Mesenteric fat pad (tissue), 1 donor: ENCODE results near the gene MKRN3. TPM values are rescaled to one million over a fixed set of nuclear protein-coding genes. Genes with fewer than 3 reads are reported as not detected.

Experiments used
- DNase-seq: peaks from one replicate; pipeline ENCODE4 v3.0.0-alpha.2; 2020; ENCODE audit warnings: low spot score
- long read RNA-seq: library from polyadenylated mRNA; unstranded; transcript quantifications from one replicate; pipeline ENCODE4 v2.0.0, GENCODE V29; 2020
- total RNA-seq: library from RNA; stranded (reverse); fragmentation: NEBNext Ultra II Directional; extraction: Animal tissue kit (Norgen Biotek cat#: 25700); gene quantifications from one replicate; pipeline ENCODE4 v1.2.1, GENCODE V29; 2021
- donor health status: DM: yes; HTN: yes; CAD: no.

The MKRN3 gene
- not detected for total RNA-seq
- long read RNA-seq: 0 reads

DNA sequence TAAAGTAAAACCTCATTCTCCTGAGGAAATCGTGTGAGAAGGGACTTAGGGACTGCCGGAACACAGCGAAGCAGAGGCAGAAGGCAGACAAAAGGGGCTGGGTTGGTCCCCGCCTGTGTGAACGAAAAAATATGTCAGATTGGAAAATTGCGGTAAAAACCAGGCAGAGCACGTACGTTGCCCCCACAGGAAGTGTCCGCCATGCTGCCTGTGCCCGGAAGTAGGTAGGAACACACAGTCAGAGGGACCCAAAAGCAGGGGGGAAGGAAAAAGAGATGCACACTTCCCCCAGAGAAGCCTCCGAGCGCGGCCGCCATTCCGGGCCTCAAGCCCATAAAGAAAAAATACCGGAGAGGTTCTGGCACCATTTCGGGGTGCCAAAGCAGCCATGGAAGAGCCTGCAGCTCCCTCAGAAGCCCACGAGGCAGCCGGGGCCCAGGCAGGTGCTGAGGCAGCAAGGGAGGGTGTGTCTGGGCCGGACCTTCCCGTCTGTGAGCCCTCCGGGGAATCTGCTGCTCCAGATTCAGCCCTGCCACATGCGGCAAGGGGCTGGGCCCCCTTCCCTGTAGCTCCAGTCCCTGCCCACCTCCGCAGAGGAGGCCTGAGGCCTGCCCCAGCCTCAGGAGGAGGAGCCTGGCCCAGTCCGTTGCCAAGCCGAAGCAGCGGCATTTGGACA lies at the start of gene MKRN3:
TSS of gene MKRN3 (plus strand) at position 280 of the 676 bp plus-strand sequence. CDS start at position 389, 109 bp downstream.
- no peak for DNase-seq

DNA sequence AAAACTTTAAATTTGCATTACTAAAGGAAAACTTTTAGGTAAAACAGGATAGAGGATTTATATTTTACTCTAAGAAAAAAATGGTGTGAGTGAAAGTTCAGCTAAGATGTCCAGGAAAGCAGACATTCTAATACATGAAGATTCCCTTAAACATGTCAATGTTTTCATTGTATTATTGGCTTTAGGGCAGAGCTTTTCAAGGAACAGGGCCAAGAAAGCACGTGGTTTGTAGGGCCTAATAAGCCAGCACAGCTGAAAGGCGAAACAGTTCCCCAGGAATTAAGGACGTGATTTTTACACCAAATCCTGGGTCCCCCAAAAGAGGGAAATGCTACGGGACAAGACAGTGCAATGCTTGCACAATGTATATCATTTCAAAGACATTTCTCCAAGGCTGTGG lies 48.6 kb upstream of the MKRN3 start:
- no peak for DNase-seq

DNA sequence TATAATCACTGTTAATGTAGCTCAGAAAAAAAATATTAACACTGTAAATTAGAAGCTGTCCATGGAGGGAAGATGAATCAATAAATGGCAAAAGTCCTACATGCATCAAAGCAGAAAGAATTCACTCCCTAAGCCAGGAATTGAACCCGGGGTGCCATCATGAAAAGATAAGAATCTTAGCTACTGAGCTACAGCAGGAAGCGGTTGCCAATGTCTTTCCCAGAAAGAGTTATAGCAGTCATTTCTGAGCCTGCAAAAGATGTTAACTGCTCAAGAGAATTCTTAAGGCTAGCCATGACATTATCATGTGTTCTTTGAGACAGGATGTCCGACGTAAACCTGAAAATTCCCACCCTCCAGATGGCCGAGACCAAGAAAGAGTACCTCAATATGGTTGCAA lies 47.4 kb upstream of the MKRN3 start:
- no peak for DNase-seq

DNA sequence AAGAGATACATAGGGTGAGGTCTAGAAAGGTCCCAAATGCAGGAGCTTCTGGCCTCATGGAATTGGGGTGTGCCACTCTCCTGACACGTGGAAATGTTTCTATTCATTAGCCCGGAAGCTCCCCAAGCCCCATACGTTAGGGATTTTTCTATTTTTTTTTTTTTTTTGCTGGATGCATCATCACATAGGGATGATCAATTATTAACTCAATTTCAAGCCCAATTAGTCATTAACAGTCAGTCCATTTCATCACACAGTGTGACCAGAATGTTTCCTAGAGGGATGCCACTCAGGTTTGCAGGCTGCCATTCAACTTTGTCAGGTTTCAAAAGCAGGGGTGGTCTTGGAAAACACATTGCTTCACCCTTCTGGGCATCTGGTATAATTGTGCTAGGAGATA lies 40.7 kb upstream of the MKRN3 start:
- DNase-seq: no peak

DNA sequence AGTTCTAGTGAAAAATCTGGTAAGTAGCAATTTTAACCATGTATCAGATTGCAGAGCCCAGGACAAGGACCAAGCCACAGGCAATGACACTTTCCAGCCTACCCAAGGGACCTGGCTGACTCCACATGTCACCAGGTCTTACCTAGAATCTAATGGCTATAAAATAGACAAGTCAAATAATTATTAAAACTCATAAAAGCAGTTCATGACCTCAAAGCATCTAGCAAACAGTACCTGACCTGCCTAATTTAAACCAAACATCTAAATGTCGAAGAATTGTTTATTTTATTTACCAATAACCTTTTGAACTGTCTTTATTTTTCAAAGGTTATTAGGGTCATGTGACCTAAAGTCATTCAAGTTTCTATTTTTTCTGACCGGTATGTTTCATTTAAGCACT lies 35.6 kb upstream of the MKRN3 start:
- DNase-seq: no peak

DNA sequence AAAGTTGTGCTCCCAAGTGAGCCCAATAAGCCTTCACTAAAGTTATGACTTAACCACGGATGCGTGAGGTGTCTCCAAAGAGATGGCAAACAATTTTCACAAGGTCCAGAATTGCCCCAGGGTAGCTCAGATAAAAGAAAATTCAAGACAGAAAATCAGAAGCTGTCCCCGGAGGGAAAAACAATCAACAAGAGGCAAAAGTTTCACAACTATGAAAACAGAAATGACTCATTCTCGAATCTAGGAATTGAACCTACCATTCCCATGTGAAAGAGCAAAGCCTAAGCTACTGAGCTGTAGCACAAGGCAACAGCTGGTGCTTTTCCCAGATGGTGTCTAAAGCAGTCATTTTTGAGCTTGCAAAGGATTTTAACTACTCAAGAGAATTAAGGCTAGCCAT lies 33.5 kb upstream of the MKRN3 start:
- DNase-seq: no peak

DNA sequence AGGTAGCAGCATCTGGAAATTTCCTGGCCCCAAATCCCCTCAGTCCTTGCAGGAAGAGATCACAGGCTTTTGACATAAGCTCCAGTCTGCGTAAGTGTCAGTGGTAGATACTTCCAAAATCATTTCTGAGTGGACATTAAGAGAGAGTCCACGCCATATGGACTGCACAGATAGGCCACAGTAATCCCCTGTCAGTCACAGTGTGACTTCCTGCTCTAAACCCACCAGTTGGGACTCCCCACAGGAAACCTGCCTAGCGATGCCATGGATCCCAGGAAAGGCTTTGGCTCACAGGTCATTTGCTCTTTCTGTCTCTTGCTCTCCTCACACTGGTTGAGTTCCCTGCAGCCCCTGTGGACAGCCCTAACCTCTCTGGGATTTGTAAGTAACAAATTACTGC lies 28.8 kb upstream of the MKRN3 start:
- no peak for DNase-seq

DNA sequence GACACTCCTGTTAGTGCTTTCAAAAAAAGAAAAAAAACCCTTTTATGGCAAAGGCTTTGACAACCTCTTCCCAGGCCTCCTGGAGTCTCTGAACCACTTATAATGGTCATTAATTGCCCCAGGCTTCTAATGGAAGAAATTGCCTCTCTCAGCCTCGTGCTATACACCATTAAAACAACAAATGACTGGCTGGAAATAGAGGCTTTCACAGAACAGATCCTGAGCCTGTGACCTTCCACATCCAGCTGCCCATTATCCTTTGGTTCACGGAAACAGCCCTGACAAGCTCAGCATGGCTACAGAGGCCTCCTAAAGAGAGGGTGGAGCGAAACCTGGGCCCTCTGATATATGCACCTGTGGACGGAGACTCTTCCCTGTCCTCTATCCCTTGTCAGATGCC lies 26.8 kb upstream of the MKRN3 start:
- DNase-seq: no peak

DNA sequence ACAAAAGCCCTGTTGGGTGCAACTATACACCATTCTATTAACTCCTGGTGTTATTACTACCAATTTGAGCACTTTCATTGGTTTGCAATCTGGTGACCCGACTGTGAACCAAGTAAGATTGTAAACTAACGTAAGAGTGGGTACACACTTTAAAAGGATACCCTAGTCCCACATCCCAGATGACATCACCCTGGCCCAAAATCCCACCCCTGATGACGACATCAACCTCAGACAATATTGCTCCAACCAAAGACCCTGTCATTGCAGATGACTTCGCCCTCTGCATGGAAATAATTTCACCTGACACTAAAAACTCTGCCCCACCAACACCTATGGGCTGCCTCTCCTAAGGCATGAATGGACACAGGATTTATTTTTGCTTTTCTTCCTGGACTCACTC lies 25.6 kb upstream of the MKRN3 start:
- DNase-seq: no peak

DNA sequence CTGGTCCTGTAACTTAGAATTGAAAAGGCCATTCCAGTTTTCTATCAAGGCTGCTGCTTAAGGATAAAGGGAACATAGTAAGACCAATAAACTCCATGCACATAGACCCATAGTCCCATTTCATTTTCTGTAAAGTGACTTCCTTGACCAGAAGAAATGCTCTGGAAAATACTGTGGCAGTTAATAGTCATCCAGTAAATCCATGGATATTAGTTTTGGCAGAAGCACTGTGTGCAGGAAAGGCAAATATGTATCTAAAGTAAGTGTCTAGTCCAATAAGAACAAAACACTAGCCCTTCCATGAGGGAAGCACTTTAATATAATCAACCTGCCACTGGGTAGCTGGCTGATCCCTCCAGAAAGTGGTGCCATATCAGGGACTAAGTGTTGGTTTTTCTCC lies 19.3 kb upstream of the MKRN3 start:
- no peak for DNase-seq

DNA sequence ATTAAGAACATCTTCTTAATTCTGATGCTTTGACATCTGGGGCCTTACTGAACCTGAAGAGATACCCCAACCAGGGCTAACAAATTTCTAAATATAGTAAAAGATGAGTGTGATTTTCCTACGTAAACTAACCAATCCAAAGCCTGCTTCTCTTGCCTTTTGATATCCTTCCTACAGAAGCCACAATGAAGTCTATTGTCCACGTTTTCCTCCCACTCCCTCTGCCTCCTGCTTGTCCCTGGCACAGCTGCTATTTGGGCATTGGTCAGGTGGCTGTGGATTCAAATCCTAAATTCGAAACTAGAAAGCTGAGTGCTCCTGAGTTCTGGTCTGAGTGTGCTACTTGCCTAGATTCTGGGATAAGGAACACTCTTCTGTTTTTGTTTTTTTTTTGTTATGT lies 17.4 kb upstream of the MKRN3 start:
- DNase-seq: no peak

DNA sequence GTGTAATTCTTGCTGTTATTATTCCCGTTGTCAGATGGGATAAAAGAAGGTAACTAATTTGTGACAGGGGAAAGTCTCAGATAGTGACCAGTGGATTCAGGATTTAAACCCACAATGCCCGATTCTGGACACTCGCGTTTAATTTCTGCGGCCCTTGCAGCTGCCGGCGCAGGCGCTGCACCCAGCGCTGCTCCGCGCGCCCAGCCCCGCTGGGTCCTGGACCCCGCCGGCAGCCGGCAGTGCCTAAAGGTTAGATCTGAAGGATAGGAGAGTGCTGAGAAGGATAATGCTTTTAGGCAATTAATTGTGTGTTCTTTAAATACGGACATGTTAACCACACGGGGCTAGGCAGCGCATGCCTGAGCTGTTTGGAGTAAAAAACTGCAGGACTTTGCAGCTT lies 3.6 kb upstream of the MKRN3 start:
- no peak for DNase-seq

DNA sequence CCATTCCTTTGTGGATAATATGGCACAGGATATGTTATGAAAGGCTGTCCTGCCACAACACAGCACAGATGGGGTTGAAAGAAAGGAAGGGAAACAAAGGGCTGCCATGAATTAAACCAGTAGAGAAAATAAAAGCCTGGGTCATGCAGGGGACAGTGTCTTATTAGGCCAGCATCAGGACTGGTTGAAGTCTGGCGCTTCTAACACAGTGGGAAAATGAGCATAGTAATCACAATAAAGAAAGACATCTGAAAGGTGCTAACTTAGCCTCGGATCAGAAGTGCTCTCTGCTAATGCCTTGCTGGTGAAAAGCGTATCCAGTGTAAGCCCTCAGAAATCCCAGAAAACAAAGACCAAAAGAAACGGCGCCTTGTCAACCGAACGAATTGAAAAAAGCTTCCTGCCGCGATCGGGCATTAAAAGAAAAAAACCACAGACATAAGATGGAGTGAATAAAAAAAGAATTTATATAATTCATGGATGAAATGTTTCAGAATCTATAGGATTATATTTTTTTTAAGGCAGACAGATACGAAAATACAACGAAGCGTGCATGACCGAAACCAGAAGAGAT lies 566 bp upstream of the MKRN3 start:
- DNase-seq: no peak

DNA sequence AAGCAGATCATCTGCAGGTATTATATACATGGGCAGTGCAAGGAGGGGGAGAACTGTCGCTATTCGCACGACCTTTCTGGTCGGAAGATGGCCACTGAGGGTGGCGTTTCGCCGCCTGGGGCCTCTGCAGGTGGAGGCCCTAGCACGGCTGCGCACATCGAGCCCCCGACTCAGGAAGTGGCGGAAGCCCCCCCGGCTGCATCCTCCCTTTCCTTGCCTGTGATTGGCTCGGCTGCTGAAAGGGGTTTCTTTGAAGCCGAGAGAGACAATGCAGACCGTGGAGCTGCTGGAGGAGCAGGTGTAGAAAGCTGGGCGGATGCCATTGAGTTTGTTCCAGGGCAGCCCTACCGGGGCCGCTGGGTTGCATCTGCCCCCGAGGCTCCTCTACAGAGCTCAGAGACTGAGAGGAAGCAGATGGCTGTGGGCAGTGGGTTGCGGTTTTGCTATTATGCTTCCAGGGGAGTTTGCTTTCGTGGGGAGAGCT lies 639 bp downstream of the MKRN3 start:
- no peak for DNase-seq

DNA sequence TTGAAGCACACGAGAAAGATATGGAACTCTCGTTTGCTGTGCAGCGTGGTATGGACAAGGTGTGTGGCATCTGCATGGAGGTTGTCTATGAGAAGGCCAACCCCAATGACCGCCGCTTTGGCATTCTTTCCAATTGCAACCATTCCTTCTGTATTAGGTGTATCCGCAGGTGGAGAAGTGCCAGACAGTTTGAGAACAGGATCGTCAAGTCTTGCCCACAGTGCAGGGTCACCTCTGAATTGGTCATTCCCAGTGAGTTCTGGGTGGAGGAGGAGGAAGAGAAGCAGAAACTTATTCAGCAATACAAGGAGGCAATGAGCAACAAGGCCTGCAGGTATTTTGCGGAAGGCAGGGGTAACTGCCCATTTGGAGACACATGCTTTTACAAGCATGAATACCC lies 1.2 kb downstream of the MKRN3 start:
- no peak for DNase-seq

DNA sequence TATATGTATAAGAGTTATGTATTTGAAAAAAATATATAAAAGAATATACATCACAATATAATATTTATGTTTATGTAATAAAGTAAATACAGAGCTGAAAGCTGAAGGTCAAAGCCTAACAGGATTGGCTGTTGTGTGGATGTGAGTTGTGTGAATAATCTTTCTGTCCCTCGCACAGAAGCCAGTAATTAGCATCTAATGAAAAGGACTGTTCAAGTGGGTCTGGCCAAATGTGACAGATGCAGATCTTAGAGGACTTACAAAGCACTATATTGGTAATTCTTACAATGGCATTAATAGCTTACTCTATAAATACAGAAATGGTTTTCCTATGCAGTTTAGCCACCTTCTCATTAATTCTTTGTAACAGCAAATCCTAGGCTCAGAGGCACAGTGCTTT lies 2.4 kb downstream of the MKRN3 start:
- no peak for DNase-seq

DNA sequence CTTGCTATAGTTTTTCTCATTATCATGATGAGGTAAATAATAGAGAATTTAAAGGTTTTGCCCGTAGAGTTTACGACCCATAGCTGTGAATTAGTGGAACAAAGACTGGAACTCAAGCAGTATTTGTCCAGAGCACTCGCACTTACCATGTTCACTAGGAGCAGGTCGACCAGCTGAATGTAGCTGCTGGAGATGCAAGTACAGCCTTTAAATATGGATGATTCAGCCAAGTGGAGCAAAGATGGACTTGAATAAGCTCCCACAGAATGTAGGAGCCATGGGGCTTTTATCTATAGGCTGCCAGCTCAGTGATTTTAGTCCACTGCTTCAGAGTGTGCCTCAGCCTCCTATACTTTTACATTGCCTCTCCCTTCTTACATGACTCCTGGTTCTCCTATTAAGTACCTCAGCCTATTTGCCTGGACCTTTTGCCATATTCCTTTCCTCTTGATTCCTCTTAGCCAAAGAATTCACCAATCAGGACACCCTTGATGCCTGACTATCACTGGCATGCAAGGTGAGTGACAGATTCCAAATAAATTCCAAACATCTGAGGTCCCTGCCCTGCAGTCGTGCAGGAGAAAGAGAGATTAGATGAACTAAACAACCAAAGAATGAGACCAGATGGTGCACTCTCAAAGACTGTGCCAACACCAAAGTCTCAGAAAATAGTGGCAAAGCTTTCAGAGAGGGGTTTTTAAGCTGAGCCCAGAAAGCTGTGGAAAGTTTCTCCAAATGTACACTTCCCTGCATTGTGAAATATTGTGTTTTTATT lies 3.9 kb downstream of the MKRN3 start:
- no peak for DNase-seq

DNA sequence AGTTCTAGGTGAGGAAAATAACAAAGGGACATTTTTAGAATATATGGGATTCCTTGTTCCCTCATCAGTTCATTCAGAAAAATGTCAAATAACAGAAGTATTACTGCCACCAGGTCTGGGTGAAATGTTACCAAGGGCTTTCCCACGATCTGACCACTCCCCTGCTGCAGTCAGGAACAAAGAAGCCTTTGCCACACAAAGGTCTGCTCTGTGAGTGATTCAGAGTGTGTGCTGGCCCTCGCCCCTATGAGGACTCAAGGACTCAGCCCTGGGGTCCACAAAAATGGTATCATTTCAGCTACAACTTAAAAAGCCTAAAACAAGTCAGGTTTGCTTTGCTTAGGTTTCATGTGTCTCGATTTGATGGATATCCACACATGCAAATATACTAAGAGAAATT lies 5.0 kb downstream of the MKRN3 start:
- DNase-seq: no peak

DNA sequence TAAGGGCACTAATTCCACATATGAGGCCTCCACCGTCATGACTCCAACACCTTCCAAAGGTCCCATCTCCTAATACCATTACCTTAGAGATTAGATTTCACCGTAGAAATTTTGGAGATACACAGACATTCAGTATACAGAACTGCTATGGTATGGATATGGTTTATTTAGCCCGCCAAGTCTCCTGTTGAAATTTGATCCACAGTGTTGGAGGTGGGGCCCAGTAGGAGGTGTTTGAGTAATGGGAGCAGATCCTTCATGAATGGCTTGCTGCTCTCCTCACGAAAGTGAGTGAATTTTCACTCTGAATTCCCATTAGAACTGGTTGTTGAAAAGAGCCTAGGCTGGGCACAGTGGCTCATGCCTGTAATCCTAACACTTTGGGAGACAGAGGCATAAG lies 7.4 kb downstream of the MKRN3 start:
- no peak for DNase-seq

DNA sequence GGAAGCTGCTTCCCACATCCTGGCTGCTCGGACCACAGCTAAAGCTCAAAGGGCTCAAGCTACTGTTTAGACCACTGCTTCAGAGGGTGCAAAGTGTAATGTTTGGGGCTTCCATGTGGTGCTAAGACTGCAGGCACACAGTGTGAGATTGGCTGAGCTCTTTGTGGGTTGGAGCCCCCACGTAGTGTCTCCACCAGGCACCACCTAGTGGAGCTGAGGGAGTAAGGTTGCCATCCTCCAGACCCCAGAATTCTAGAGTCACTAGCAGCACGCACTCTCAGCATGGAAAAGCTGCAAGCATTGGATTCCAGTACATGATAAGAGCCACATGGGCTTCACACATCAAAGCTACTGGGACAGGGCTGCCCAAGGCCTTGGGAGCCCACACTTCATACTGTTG lies 9.3 kb downstream of the MKRN3 start:
- no peak for DNase-seq

DNA sequence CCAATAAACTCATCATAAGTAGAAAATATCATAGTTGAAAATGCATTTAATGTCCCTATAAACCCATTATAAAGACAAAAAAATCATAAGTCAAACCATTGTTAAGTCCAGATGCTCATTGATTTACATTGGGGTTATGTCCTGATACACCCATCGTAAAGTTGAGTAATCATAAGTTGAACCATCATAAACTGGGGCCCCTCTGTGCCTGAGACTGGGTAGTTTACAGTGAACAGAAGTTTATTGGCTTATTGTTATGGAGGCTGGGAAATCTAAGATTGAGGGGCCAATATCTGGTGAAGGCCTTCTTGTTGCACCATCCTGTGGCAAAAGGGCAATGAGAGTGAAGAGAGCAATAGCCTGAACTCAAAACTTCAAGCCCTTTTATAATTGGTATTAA lies 10.6 kb downstream of the MKRN3 start:
- DNase-seq: no peak

DNA sequence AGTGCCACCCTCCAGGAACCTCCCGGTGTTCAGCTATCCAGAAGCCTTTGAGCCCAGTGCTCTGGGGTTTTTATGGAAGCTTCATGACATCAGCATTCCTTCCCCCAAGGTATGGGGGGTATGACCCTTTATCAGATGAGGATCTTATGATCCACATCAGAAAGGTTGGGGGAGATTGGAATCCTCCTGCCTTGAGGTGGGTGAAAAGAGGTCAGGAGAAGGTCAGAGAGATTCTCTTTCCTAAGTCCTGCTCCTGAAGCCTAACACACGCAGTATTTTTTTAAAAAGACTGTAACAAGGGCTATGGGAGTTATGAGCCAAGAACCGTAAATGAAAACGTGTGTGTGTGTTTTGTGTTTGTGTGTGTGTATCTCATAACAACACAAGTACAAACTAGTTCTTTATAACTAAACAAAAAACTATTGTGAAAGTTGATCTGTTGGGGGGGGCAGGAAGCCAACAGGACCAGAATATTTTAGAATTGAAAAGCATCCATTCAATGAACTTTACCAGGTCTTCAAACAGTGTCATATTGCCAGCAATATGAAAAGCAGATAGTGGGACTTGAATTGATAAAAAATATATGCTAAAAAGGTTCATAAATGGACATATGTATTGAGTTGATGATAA lies 13.2 kb downstream of the MKRN3 start:
- DNase-seq: no peak
